HG02759 (cell line): Measurements from ENCODE around the gene FBXO28.
"Not testable (repeated sequence)": the region's sequence is repeated elsewhere in the genome, so short reads cannot be mapped to it uniquely, and the experiment has no call there.

Experiments
- ATAC-seq: cut with Tn5 transposase; IDR thresholded peaks from one replicate; pipeline ENCODE4 v1.9.1; 2021; ENCODE audit warnings: mild to moderate bottlenecking, moderate library complexity; ENCODE audit not compliant: unreplicated experiment

Gene FBXO28

GRCh38 chr1:224182866-224183590, 69.1 kb downstream of the FBXO28 start, which contains the start of gene DEGS1:
DEGS1 (plus strand) TSS chr1:224183240; CDS start chr1:224183337, 97 bp downstream.
- peak; percentile 71 for ATAC-seq

- peak; percentile 59 for ATAC-seq
Measured at GRCh38 chr1:224183591-224184312, 69.8 kb downstream of the FBXO28 start.

DNA sequence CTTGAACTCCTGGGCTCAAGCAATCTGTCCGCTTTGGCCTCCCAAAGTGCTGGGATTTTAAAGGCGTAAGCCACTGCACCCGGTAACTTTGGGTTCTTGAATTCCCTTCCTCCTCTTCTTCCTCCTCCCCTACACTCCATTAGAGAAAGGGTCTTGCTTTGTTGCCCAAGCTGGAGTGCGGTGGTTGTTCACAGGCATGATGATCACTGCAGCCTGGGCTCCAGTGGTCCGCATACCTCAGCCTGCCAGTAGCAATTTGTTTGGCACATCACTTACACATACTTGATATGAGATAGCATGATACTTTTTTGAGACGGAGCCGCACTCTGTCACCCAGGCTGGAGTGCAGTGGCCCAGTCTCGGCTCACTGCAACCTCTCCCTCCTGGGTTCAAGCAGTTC, 71.3 kb downstream of the FBXO28 start:
- no peak for ATAC-seq

DNA sequence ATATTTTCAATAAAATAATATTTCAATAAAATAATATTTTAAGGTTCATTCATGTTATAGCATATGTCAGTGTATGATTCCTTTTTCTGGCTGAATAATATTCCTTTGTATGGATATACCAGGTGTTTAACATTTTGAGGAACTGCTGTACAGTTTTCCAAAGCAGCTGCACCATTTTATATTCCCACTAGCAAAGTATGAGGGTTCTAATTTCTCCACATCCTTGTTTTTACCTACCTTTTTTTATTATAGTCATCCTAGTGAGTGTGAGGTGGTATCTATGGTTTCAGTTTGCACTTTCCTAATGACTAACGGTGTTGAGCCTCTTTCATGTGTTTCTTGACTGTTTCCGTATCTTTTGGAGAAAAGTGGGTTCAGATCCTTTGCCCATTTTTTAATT, 74.4 kb downstream of the FBXO28 start:
- ATAC-seq: no peak

DNA sequence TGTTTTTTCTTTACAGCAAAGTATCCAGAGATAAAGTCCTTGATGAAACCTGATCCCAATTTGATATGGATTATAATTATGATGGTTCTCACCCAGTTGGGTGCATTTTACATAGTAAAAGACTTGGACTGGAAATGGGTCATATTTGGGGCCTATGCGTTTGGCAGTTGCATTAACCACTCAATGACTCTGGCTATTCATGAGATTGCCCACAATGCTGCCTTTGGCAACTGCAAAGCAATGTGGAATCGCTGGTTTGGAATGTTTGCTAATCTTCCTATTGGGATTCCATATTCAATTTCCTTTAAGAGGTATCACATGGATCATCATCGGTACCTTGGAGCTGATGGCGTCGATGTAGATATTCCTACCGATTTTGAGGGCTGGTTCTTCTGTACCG, 75.7 kb downstream of the FBXO28 start:
- ATAC-seq: no peak

GRCh38 chr1:224192082-224192788, 78.3 kb downstream of the FBXO28 start:
- no peak for ATAC-seq

- ATAC-seq: no peak
Measured at GRCh38 chr1:224193319-224193966, 79.5 kb downstream of the FBXO28 start.

- ATAC-seq: no peak
Measured at GRCh38 chr1:224196813-224197600, 83.1 kb downstream of the FBXO28 start.

DNA sequence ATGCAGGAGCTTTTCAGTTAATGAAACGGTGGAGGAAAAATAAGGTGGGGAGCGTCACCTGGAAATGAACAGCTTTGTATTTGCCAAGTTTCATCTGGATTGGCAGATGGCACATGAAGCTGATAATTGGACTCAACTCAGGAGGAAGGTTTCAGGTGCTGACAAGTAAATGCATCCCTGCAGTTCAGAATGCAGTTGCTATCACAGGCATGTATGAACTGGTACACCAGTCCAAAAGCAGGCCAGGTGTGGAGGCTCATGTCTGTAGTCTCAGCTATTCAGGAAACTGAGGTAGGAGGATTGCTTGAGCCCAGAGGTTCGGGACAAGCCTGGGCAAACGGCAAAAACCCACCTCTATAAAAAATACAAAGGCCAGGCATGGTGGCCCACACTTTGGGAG, 84.7 kb downstream of the FBXO28 start:
- ATAC-seq: no peak

GRCh38 chr1:224199679-224200078, 85.8 kb downstream of the FBXO28 start:
- no peak for ATAC-seq

DNA sequence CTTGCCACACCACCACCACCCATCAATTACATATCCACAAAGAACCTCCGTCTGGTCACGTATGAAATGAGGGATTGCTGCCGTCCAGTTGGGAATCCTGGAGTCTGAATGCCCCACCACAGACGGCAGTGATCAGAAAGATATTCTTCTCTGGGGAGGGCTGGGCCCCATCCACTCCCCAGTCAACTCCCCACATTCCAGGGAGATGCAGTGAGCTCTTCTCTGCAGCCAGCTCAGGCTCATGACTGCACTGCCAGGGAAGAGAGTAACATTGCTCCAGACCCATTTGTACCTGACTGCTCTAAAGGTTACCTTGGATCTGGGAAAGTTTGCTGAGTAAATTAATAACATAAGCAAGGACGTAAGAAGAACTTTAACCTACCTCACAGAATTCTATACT, 87.5 kb downstream of the FBXO28 start:
- no peak for ATAC-seq

DNA sequence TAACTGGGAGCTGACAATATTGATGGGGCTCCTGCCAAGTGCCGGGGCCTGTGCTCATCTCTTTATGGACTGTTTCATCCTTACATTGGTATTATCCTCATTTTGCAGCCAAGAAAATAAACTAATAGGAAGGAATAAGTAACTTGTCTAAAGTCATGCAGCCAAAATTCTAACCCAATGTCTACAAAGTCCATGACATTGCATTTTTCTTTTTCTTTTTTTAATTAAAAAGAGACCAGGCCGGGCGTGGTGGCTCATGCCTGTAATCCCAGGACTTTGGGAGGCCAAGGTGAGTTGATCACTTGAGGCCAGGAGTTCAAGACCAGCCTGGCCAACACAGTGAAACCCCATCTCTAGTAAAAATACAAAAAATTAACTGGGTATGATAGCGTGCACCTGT, 87.9 kb downstream of the FBXO28 start:
- no peak for ATAC-seq

DNA sequence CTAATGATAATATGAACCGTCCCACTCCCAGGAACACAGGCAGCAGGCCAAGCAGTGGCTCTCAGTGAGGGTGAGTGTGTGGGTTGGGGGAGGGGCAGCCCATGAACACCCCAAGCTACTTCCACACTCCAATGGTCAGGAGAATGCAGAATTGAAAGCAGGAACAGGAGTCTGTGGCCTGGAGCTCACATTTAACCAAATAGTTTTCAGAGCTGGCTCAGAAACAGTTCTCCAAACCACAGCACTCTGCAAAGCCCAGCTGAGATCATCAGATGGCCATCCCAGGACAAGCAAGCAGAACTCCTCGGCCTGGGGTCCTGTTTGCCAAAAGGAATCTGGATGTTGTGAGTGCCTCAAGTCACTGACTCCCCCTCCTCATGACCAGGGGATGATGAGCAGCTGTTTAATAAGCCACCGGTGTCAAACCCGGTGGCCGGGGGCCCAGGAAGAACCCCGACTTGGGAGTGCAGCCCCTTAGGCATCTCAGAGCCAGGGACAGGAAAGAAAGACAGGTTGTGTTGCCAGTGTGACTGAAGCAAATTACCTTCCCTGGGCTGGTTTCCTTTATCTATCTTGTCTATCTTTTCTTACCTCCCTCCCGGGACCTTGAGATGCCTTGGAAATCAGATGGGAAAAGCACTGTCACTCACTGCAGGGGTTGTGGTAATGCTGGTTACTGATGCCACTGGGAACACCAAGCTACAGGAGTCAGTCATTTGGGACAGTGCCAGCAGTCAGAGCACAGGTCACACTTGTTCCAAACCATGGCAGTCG, 89.5 kb downstream of the FBXO28 start:
- ATAC-seq: peak; percentile 55

DNA sequence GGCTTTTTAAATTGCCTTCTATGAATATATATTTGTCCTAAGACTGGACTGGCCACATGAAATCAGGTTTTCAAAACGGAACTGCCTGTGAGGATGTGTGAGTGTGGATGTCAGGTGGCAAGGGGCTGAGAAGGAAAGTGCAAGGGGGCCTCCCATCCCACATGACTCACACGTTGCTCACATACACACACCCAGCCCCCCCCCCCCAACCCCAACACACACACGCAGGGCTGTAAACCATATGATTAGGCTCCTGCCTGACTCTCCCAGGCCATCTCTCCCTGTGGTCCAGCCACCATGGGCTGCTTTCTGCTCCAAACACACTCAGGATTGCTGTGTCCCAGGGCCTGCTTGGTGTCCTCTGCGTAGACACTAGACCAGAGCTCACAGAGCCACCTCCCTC, 91.5 kb downstream of the FBXO28 start:
- peak; percentile 35 for ATAC-seq

DNA sequence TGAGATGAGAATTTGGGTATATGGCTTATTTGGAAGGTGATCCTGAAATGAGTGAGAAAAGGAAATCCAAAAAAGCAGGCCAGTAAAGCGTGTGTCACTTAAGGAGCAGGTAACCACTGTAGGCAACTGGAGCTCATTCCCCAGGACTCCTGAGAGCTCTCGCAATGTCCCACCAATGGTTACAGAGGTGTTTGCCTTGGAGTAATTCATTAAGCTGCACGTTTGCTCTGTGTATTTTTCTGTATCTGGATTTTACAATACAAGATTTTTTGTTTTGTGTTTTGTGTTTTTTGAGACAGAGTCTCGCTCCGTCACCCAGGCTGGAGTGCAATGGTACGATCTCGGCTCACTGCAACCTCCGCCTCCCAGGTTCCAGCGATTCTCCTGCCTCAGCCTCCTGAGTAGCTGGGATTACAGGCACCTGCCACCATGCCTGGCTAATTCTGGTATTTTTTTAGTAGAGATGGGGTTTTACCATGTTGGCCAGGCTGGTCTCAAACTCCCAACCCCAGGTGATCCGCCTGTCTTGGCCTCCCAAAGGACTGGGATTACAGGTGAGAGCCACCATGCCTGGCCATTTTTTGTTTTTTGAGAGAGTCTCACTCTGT, 92.1 kb downstream of the FBXO28 start:
- not testable (repeated sequence) for ATAC-seq

GRCh38 chr1:224211206-224211962, 97.5 kb downstream of the FBXO28 start:
- ATAC-seq: no peak
